Activated T-helper 9 cell treated with anti-CD3 and anti-CD28 coated beads, Interleukin-2, amount 50 U/mL, for 16 hours (primary cell): ENCODE results near the gene GIPC2.
"Not testable (repeated sequence)": the region's sequence is repeated elsewhere in the genome, so short reads cannot be mapped to it uniquely, and the experiment has no call there.

Experiments
- DNase-seq: peaks from one replicate; pipeline ENCODE4 v3.0.0-alpha.2; 2020; ENCODE audit warnings: low read depth

GIPC2 gene, protein sequence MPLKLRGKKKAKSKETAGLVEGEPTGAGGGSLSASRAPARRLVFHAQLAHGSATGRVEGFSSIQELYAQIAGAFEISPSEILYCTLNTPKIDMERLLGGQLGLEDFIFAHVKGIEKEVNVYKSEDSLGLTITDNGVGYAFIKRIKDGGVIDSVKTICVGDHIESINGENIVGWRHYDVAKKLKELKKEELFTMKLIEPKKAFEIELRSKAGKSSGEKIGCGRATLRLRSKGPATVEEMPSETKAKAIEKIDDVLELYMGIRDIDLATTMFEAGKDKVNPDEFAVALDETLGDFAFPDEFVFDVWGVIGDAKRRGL

DNA sequence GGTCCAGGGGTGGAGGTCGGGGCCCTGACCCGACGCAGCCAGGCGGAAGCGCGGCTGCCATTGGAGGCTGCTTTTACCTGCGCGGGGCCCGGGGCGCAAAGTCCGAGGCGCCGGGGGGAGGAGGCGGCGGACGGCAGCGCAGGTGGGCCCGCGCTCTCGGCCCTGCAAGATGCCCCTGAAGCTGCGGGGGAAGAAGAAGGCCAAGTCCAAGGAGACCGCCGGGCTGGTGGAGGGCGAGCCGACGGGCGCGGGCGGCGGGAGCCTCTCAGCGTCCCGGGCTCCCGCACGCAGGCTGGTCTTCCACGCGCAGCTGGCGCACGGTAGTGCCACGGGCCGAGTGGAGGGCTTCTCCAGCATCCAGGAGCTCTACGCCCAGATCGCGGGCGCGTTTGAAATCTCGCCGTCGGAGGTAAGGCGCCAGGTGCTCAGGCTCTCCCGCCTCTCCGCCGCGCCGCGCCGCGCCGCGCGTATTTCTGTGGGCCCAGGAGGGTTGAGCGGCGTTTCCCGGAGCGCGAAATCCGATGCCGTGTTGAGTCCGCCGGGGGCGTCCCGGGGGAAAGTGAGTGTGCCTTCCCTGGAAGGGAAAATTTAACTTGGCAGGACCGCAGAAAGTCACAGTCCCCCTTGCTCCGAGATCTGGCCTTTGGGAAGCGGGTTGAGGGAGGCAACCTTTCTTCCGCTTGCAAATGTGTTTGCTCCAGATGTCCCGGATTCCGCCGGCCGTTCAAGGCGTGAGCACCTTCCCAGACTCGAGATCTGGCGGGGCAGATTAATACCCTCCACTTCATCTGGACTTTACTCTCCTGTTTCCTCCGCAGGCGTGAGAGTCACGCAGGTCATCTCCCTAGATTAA lies at the start of gene GIPC2:
TSS of gene GIPC2 (plus strand) at position 41 of the 853 bp plus-strand sequence. CDS start at position 170, 129 bp downstream.
- DNase-seq: no peak

DNA sequence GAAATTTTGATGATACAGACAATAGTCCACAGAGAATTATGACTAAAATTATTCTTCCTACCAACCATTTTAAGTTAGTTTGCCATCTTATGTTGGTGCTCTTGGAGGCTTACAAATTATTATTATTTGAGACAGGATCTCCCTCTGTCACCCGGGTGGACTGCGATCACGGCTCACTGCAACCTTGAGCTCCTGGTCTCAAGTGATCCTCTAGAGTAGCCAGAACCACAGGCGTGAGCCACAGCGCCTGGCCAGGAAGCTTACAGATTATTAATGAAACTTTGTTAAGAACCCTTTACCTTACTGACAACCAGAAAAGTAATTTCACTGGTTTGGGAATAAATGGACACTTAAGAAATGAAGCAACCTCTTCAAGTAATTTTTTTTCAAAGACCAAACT lies 49.0 kb upstream of the GIPC2 start:
- DNase-seq: no peak

DNA sequence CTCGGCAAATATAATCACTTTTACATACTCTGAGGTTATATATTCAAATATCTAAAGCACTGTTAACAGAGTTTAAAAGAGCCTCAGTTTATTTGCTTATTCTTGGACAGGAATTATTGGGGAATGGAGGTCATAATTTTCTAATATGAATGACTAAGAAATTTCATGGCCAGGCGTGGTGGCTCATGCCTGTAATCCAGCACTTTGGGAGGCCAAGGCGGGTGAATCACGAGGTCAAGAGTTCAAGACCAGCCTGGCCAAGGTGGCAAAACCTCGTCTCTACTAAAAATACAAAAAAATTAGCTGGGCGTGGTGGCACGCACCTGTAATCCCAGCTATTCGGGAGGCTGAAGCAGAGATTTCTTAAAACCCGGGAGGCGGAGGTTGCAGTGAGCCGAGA lies 45.2 kb upstream of the GIPC2 start:
- DNase-seq: not testable (repeated sequence)

DNA sequence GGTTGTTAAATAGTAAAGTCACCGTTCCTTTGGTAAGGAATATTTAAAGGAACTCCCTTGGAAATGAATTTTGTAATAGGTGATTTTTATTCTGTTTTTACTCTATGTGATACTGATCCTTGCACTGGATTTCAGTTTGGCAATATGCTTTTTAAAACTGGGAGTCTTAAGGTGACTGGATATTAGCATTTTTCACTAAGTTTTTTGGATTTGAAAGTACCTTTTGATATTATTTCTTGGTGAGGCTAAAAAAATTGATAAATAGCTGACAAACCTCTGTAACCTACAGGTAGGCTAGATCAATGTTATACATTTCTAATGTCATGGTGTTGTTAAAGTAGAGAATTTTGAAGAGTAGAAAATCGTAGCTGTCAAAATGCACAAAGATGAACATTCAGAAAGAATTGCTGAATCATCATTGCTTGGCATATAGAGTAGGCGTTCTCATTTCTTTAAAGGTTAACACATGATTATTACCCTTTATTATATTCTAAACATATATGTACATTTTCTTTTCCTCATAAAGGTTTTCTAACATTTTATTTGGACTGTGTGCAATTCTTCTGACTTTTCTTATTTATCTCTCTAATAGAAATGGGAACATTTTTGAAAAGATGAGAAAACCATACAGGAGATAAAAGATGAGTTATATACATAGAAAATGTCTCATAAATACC lies 42.6 kb upstream of the GIPC2 start:
- DNase-seq: no peak

DNA sequence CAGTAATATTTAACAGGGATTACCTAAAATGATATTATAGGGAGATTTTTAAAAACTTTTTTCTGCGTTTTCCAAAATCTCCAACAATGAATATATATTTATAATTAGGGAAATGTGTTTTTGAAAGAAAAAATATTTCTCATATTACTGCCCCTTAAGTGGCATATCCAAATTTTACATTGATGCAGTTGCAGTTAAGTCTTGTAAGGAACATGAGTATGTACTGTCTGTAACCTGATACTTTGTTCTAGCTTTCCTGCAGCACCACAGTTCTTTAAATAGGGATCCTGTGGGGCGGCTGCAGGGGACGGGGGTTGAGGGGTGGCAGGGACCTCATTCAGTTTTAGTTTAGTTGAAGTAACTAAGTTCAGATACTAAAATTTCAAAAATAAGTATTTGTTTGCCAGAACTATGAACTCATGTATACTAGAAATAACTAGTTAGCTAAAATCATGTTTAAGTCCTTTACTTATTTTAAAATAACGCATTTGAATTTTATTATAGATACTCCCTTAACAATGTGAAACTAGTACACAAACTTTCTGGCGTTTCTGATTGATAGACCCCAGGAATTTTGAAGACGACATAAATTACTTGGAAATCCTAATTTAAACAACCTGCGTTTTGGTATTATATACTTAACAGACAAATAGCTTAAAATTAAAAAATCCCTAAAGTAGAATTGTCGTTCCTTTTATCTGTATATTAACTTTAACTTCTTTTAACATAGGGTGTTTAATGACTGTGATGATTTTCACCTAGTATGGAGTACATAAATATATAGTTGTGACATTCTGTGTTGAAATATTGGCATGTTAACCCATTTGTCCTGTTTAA lies 41.7 kb upstream of the GIPC2 start:
- no peak for DNase-seq

DNA sequence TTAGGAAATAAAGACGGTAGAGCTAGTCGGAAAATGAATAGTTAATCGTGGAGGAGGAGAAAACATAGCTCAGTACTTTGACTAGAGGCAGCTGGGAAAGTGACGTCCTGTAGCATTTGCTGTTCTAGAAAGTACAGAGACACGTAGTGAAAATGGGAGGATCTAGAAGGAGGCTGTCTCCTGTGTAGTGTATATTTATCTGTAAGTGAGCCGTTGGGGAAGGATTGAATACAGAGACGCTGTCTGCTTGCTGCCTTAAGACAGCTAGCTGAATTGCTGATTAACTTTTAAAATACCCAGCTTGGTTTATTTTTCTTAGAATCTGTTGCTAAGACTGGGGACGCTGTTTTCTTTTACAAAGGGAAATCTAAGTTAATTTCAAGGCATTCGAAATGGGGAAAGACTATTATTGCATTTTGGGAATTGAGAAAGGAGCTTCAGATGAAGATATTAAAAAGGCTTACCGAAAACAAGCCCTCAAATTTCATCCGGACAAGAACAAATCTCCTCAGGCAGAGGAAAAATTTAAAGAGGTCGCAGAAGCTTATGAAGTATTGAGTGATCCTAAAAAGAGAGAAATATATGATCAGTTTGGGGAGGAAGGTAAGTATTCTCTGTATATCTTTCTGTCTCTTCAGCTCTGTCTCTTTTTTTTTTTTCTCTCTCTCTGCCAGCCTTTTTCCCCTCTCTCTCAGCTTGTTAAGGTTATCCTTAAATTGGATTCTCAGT lies 40.9 kb upstream of the GIPC2 start, which contains the start of gene DNAJB4:
TSS of gene DNAJB4 (plus strand) at position 221 of the 729 bp plus-strand sequence. CDS start at position 393, 172 bp downstream.
- DNase-seq: peak; percentile 26

DNA sequence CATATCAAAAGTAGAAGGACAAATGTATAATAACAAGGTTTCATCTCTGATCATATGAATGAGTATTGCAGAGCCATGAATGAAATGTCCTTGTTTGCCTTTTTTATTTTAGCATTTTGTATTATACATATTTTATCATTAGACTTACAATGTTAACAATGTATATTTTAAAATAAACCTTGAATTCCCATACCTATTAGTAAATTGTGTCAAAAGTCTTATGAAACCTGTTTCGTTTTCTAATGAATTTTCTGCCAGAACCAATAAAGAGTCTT lies 40.4 kb upstream of the GIPC2 start:
- DNase-seq: no peak

DNA sequence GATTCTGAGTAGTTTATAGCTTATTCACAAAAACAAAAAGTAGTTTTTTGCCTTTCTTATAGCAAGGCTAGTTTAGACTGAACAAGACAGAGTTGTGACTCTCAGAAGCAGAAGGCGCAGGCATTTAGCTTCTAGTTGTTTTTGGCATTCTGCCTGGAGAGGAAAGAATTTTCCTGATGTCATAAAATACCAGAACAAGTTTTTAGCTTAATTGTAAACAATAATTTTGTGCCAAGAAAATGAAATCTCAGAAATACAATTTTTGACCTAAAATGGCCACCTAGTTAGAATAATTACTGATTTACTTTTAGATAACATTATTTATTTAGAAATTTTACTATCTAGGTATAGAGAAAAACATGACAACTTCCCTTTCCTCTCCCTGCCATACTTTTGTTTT lies 40.0 kb upstream of the GIPC2 start:
- DNase-seq: no peak

DNA sequence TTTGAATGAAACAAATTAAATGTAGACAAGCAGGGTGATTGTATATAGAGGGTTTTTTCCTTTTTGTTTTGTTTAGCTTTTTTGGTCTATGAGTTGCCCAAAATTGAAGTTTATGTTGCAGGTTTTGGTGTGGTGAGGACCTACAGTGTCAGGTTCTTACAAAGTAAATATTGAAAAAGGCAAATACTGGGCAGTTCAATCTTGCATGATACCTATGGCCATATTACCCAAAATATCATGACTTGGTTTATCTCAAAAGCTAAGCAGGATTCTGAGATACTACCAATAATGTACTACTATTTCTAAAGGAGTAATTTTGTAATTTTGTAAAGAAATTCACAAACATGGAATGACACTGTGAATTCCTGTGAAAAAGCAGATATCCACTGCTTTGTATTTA lies 39.2 kb upstream of the GIPC2 start:
- DNase-seq: no peak

DNA sequence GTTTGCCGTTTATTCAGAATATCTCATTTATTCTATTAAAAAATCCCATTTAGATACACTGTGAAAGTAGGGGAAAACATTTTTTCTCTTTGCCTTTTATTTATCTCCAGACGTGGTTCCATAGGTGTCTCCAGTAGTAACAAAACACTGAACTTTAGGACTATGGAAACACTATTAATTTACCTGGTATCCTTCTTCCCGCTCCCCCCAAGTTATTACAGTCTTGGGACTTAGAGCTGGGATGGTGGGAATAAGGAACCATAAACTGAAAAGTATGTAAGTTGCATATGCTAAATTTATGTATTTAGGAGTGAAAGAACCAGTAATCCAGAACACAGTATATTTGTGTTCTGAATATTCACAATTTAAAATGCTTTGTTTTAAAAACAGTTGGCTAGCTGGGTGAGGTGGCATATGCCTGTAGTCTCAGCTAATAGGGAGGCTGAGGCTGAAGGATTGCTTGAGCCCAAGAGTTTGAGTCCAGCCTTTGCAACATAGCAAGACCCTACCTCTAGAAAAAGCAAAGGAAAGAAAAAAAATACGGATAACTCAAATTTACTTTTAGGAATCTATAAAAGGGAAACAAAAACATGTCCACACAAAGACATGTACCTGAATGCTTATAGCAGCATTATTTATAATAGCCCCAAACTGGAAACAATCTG lies 38.0 kb upstream of the GIPC2 start:
- no peak for DNase-seq

DNA sequence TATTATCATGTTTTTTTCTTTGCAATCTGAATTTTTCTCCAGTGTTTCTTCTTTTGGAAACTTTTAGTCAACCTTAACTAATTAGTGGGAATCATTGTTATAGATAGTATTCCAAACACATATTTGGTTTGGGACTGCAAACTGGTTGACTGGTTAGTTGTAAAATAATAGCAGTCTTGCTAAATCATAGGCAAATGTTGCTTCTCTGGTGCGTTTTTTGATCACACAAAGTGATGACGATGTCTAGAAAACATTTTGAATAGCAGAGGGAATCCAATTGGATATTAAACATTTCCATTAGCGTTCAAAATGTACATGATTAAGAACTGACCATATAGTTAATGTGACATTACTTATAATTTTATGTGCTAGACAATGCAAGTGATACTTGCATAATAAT lies 36.5 kb upstream of the GIPC2 start:
- no peak for DNase-seq

DNA sequence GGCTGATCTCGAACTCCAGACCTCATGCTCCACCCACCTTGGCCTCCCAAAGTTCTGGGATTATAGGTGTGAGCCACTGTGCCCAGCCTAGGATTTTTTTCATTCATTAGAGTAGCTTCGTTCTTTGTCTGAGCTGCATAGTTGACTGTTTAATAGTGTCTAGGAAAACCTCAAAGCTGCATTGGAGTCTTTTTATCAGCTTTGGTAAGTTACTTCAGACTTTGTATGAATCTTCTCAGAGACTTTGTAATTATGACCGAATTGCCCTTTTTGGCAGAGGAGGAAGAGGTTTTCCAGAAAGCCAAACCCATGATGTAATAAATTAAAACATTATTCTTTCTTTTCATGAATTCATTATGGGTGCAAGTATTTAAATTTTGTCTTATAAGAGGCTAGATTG lies 35.9 kb upstream of the GIPC2 start:
- DNase-seq: no peak

DNA sequence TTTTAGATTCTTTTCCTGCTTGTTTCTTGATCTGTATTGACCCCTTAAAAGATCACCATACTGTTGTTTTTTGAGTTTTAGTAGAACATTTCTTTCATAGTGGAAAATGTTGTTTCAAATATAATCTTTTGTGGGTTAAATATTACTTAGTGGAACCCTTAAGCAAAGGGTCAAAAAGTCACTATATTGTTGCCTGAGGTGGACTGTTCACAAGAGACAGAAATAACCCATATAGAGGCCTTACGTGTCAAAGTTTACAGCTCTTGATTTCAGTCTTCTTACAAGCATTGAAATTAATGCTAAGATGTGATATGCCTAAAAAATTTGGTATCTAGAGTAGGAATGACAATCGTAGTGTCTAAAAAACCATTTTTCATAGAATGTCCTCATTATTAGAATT lies 34.7 kb upstream of the GIPC2 start:
- no peak for DNase-seq

DNA sequence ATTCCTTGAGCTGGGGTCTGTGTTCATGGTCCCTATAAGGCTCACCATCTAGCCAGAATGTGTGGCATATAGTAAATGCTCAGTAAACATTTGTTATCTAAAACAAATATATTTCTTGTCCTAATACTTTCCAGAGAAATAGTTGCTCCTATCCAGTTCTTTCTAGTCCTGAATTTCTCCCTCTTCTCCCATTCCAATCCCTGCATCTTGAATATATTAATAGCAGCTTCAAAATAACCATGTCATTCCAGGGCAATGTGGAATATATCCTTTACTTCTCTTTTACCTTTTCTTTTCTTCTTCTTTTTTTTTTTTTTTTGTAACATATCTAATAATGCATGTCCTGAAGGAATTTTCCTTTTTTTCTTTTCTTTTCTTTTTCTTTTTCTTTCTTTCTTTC lies 30.6 kb upstream of the GIPC2 start:
- DNase-seq: no peak

DNA sequence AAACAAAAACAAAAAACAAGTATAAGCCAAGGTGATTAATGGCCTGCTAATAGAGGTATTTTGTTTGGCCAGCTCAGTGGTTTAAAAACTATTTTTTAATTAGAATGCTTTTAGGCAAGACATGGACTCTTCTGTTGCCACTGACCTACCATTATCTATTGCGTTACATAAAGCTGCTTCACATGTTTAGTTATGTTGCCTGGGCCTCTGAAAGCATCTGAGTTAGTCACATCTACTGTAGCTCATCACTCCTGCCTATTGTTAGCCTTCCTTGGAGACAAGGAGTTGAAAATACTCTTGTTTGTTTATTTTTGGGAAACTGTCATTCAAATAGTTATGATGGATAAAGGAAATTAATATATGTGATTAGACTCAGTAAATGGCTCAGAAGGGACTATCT lies 26.7 kb upstream of the GIPC2 start:
- DNase-seq: no peak

DNA sequence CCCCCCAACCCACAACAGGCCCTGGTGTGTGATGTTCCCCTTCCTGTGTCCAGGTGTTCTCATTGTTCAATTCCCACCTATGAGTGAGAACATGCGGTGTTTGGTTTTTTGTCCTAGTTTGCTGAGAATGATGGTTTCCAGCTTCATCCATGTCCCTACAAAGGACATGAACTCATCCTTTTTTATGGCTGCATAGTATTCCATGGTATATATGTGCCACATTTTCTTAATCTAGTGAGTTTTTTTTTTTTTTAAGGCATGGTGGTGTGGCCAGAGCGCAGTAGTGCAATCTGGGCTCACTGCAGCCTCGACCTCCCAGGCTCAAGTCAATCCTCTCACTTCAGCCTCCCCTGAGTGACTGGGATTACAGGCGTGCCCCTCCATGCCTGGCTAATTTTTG lies 24.6 kb upstream of the GIPC2 start:
- not testable (repeated sequence) for DNase-seq

DNA sequence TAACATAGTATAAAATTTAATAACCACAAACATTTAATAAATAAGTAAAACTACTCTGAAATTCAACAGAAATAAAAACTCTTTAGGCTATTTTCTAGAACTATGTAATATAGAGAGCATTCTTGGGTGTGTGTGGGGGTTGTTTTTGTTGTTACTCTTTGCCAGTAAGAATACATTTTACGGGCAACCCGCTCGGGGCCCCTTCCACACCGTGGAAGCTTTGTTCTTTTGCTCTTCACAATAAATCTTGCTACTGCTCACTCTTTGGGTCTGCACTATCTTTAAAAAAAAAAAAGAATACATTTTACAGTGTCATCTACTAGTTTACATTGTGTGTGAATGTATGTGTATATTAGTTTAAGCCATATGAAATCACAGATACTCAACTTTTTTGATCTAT lies 16.0 kb upstream of the GIPC2 start:
- DNase-seq: no peak

DNA sequence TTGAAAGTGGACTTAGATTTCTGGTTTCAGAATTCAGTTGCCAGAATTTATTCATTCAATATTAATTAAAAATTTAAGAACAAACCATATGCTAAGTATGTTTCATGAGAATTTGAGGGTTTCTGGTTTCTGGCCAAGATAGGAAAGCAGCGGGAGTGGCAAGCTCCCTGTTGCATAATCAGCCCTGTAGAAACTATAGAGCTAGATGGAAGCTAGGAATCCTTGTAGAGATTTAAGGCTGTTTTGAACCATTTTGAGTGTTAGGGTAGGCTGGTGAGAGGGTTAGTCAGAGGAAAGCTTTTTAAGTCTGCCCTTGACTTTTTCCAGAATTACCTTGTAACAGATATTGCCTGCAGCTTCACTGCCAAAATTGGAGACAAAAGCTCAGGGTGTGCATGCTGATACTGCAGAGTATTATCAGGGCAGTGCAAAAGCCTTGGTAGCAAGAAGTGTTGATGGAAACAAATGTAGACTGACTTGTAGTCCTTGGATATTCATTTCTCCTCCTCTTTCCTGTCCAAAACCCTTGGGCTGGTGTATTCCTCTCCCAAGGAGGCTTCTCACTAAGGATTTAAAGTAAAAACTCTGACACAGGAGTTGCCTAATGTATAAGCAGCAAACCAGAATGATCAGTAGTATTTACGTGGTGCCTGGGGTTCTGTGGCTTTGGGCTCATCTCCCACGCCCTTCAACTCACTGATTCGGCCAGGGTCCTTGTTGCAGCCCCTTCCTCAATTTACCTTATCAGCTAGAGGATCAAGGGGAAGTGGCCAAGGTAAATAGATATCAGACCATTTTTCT lies 12.6 kb upstream of the GIPC2 start:
- no peak for DNase-seq

DNA sequence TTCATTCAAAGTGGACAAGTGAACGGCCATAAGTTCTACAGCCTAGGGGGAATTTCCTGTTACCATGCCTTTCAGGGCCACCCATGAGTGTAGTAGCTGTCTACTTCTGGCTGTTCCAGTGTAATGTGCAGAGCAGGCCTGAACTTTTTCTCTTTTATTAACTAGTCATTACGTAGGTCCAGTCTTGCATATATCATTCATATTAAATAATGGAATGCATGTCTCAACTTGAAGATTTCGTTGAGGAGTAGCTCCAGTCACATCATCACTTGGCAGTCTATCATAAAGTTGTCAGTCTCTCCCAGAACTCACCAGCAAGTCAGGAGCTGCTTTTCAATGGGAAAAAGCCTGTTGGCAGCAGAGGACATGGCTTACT lies 12.0 kb upstream of the GIPC2 start:
- no peak for DNase-seq

DNA sequence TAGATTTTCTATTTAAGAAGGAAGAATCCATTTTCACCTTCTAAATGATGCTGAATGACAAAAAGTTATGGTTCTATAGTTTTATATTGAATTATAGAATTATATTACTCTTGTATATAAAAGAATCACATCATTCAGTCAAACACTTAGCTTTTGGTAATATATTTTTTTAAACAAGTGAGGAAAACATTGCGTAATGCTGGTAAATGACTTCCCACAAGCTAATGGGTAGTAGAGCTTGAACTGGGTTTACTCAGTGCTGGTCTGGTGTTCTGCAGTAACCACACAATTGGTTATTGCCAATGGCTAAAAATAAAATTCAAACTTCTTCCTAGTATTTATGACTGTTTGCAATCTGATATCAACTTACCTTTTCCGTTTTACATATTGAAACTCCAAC lies 10.6 kb upstream of the GIPC2 start:
- DNase-seq: no peak
